ENCODE results near the gene PTPRD. TPM values are rescaled to one million over a fixed set of nuclear protein-coding genes. Genes with fewer than 3 reads are reported as not detected.

PTPRD gene
- total RNA-seq, 3 donors from 2014 or later (not counting 1 experiment from before 2014, with no cell fraction given) = 0.05 to 0.68 TPM; not detected in 1

DNA sequence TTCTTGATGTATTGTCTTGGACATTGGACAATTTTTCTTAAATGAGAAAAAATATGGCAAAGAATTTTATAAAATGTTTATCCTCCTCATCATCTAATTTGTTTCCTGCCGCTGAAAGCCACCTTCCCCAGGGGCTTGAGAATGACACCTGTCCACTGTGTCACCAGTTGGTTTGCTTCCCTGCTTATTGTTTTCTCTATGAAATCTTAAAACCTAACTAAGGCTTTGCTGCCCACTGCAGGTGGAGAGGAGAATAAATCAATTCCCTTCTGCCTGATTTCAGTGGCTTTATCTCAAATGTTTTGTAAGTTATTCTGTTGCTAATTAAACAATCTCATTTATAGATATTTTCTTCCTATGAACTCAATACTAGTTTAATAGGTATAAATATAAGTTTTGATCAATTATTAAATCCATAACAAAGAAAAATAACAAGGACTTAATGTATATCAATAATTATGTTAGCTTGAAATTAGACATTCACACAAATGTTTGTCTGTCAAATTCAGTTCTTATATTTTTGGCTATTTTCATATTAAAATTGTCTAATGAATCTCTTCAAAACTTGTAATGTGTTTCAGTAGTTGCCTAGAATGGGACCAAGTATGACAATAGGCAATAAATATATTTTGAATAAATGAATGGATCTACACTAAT, 822.5 kb downstream of the PTPRD start:
- DNase-seq (peak in 1 of 2 donors; percentile 16), ATAC-seq (no peak)
- Histone ChIP-seq H3K4me3 (ENCODE audit: low read length) (no peak overlapping the region), H3K27me3 (ENCODE audit: control insufficient read depth, insufficient read depth, low read length) (no peaks in the 10 kb centered on the region), H3K4me1 (ENCODE audit: control insufficient read depth, insufficient read depth, low read length) (no peaks in the 10 kb centered on the region), H3K36me3 (ENCODE audit: control insufficient read depth, insufficient read depth, low read length) (no peaks in the 10 kb centered on the region), H3K9me3 (ENCODE audit: control insufficient read depth, insufficient read depth, low read length) (no peaks in the 10 kb centered on the region), H3K27ac (ENCODE audit: low read length) (no peak overlapping the region)
- Mint-ChIP-seq H3K9me3 (peaks cover 0 to 2% of the 10 kb centered on the region in 2 donors), H3K4me3 (no peak overlapping the region), H3K27me3 (ENCODE audit: low read depth in 2 of 2) (no peaks in the 10 kb centered on the region), H3K36me3 (no peaks in the 10 kb centered on the region), H3K27ac (no peak overlapping the region), H3K4me1 (no peaks in the 10 kb centered on the region)
- WGBS (ENCODE audit: insufficient coverage) = 40% methylated on average over 1 of the region's 1 CpG
- TF ChIP-seq CTCF (IDR thresholded peaks at IDR 0.05) = no peak
- intact Hi-C loops (cut with micrococcal nuclease) = no loop called here

DNA sequence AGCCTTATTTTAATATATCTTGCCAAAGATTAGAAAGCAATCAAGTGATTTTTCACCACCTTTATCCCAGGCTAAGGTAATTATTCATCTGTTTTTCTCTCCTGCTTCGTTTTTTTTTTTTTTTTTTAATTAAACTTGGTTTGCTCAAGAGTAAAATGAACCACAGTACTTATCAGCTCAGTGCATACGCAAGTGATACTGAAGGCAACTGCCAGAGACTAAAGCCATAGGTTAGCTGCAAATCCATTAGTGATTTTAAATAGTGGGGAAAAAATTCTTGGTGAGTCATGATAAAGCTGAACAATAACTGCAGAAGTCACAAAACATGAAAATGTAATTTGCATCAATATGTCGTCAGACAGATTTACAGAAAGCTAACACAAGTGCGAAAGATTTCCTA, 829.1 kb downstream of the PTPRD start:
- WGBS (ENCODE audit: insufficient coverage) = 80% methylated on average over 3 of the region's 4 CpGs
- no peaks in the 10 kb centered on the region for H3K9me3 ChIP-seq (ENCODE audit: control insufficient read depth, insufficient read depth, low read length)
- H3K36me3 Mint-ChIP-seq = no peaks in the 10 kb centered on the region

DNA sequence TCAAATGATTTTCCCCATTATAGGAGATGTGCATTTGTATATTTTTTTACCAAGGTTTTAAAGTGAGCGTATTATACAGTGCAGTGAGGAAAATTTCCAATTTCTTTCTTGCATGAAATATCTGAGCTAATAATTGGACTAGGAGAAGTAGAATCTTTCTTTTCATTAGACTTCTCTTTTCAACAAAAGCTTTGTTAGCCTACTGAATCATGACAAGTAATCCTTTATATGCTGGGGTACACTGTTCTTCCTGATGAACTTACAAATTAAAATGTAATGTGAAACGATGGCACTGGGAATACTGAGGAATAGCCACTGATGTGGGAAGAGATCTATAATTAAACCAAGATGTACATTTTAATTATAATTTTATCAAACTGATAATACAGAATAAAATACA, 829.6 kb downstream of the PTPRD start:
- Mint-ChIP-seq H3K27ac (no peak overlapping the region), H3K4me3 (no peak overlapping the region), H3K4me1 (no peaks in the 10 kb centered on the region), H3K36me3 (no peaks in the 10 kb centered on the region), H3K27me3 (ENCODE audit: low read depth in 2 of 2) (no peaks in the 10 kb centered on the region), H3K9me3 (peaks cover 0 to 7% of the 10 kb centered on the region in 2 donors)
- Histone ChIP-seq H3K27ac (ENCODE audit: low read length) (no peak overlapping the region), H3K4me1 (ENCODE audit: control insufficient read depth, insufficient read depth, low read length) (no peaks in the 10 kb centered on the region), H3K36me3 (ENCODE audit: control insufficient read depth, insufficient read depth, low read length) (no peaks in the 10 kb centered on the region), H3K27me3 (ENCODE audit: control insufficient read depth, insufficient read depth, low read length) (no peaks in the 10 kb centered on the region), H3K9me3 (ENCODE audit: control insufficient read depth, insufficient read depth, low read length) (peaks cover 5% of the 10 kb centered on the region), H3K4me3 (ENCODE audit: low read length) (no peak overlapping the region)
- WGBS (ENCODE audit: insufficient coverage) = no CpG with 5 or more reads among the region's 2 CpGs
- ATAC-seq = no peak
- intact Hi-C loops (cut with micrococcal nuclease) = no loop called here
- no peak for DNase-seq
- no peak for TF ChIP-seq CTCF (IDR thresholded peaks at IDR 0.05)

More for the DNA sequence above, 829.1 kb downstream of the PTPRD start:
- no peak overlapping the region for H3K4me3 ChIP-seq (ENCODE audit: low read length)
- H3K27ac ChIP-seq (ENCODE audit: low read length) = no peak overlapping the region
- Mint-ChIP-seq H3K9me3 (peaks cover 0 to 7% of the 10 kb centered on the region in 2 donors), H3K27ac (no peak overlapping the region), H3K4me3 (no peak overlapping the region), H3K4me1 (no peaks in the 10 kb centered on the region), H3K27me3 (ENCODE audit: low read depth in 2 of 2) (no peaks in the 10 kb centered on the region)
- intact Hi-C loops (cut with micrococcal nuclease) = no loop called here
- no peaks in the 10 kb centered on the region for H3K27me3 ChIP-seq (ENCODE audit: control insufficient read depth, insufficient read depth, low read length)
- ATAC-seq = no peak
- no peak for DNase-seq
- no peak for TF ChIP-seq CTCF (IDR thresholded peaks at IDR 0.05)
- no peaks in the 10 kb centered on the region for H3K36me3 ChIP-seq (ENCODE audit: control insufficient read depth, insufficient read depth, low read length)
- no peaks in the 10 kb centered on the region for H3K4me1 ChIP-seq (ENCODE audit: control insufficient read depth, insufficient read depth, low read length)

GRCh38 chr9:9778293-9778692, 834.5 kb downstream of the PTPRD start:
- H3K4me1 ChIP-seq (ENCODE audit: control insufficient read depth, insufficient read depth, low read length) = no peaks in the 10 kb centered on the region
- WGBS (ENCODE audit: insufficient coverage) = 87% methylated on average over 6 of the region's 6 CpGs
- H3K36me3 ChIP-seq (ENCODE audit: control insufficient read depth, insufficient read depth, low read length) = no peaks in the 10 kb centered on the region
- H3K4me1 Mint-ChIP-seq = no peaks in the 10 kb centered on the region
- H3K27me3 Mint-ChIP-seq (ENCODE audit: low read depth in 2 of 2) = no peaks in the 10 kb centered on the region
- H3K27me3 ChIP-seq (ENCODE audit: control insufficient read depth, insufficient read depth, low read length) = no peaks in the 10 kb centered on the region
- intact Hi-C loops (cut with micrococcal nuclease) = no loop called here
- ATAC-seq (no peak), DNase-seq (no peak)
- no peaks in the 10 kb centered on the region for H3K36me3 Mint-ChIP-seq
- H3K9me3 ChIP-seq (ENCODE audit: control insufficient read depth, insufficient read depth, low read length) = peaks cover 6% of the 10 kb centered on the region
- H3K4me3 Mint-ChIP-seq = no peak overlapping the region
- H3K27ac ChIP-seq (ENCODE audit: low read length) = no peak overlapping the region
- H3K9me3 Mint-ChIP-seq = peaks cover 3 to 14% of the 10 kb centered on the region in 2 donors
- no peak overlapping the region for H3K27ac Mint-ChIP-seq
- no peak for TF ChIP-seq CTCF (IDR thresholded peaks at IDR 0.05)
- no peak overlapping the region for H3K4me3 ChIP-seq (ENCODE audit: low read length)
